NT2/D1 (cell line): ENCODE data around the gene RIPK4.

Experiments
- YY1 ChIP-seq: IDR thresholded peaks from 2 replicates; pipeline ENCODE4 v1.6.1; 2011; ENCODE audit not compliant: insufficient read length, insufficient read depth
- ZNF274 ChIP-seq: IDR thresholded peaks from 2 replicates; pipeline ENCODE4 v1.6.1; 2011; ENCODE audit warnings: mild to moderate bottlenecking, low read depth, low read length

DNA sequence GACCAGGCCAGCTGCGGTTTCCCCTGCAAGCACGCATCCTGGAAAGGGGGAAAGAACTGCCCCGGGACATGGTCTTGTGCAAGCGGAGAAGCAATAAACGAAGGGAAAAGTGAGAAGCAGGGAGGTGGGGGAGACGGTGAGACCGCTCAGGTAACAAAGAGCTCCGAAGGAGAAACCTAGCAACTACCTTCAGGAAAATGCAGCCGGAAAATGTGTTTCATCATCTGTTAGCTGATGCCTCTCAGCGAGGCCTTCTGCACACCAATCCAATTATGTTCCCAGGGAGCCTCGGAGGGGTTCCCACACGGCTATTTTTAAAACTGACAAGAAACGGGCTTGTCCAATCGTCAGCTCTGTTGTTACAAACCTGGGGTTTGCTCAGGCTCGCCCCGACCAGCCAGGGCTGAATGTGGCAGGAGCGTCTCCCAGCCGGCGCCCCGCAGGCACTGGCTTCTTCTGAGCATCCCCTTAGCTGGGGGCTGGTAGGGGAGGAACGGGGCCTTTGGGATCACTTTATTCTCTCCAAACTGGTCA lies 3.4 kb downstream of the RIPK4 start:
- no peak for TF ChIP-seq YY1
- TF ChIP-seq ZNF274 = no peak
